ENCODE results near the gene SHC2.
"Not testable (repeated sequence)": the region's sequence is repeated elsewhere in the genome, so short reads cannot be mapped to it uniquely, and the experiment has no call there.

Gene SHC2

GRCh38 chr19:405121-405965 lies 55.5 kb downstream of the SHC2 start:
- no peak for DNase-seq

DNA sequence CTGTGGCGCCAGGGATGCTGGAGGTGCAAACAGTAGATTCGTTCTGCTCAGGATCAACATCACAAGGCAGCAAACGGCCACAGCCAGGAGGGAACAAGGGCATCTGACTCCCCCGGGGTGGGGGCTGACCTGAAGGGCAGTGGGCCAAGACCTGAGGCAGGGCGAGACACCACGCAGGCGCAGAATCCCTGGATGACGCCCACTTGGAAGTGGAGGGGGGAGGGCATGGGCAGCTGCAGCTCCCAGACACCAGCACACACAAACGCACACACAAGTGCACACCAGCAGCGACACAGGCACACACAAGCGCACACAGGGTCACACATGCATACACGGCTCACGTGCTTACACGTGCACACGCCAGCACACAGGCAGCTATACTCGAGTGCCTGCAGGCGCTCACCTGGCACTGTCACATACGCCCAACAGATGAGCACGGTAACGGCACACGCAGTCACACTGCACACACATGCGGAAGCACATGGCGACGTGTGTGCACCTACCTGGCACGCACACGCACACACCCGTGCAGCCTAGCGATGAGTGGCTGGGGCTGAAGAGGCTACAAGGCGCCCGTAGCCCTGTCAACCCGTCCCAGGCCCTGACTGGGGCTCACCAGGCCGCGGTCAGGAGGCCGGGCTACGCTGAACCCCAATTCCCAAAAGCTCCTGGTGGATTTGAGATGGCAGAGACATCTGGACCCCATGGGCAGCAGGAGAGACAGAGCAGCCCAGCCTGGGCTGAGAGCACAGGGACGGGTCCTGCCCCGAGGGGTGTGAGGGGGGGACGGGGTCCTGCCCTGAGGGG lies 57.4 kb downstream of the SHC2 start:
- DNase-seq = no peak

- no peak for DNase-seq
Observed at GRCh38 chr19:402786-403185, 58.0 kb downstream of the SHC2 start.

- DNase-seq = peak; percentile 84
Observed at GRCh38 chr19:401866-402511, 58.8 kb downstream of the SHC2 start.

DNA sequence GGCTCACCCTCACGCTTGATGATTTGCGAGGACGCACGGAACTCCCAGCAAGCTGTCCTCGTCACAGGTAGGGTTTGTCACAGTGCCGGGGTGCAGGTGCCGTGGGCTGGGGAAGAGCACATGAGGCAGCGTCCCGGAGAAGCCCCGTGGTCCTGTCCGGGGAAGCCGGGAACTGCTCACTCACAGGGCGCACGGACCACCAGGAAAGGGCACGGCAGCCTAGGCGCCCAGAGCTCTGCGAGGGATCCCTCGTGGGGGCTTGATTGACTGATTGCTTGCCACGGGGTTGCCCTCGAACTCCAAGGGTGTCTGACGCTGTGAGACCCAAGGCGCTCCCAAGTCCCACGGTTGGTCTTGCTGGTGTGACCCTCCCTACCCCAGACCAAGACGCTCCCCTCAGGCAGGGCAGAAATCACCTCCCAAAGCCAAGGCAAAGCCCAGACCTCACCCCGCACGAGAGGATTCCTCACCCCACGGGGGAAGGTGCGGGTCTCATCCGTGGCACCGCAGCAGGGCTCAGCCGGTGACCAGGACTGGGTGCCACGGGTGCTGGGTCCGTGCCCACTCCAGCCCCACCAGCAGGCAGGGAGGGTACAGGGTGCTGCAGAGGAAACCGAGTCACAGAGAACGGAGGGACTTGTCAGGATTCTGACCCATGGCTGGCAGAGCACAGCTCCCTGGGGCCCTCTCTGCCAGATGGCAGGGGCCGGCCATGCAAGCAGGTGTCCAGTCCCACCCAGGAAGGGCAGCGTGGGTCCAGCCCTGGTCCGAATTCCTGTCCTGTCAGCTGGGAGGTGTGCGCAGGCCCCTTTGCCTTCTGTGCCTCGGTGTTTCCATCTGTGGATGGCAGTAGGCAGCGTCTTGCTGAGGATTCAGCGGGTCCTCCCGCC lies 59.6 kb downstream of the SHC2 start:
- DNase-seq = no peak

DNA sequence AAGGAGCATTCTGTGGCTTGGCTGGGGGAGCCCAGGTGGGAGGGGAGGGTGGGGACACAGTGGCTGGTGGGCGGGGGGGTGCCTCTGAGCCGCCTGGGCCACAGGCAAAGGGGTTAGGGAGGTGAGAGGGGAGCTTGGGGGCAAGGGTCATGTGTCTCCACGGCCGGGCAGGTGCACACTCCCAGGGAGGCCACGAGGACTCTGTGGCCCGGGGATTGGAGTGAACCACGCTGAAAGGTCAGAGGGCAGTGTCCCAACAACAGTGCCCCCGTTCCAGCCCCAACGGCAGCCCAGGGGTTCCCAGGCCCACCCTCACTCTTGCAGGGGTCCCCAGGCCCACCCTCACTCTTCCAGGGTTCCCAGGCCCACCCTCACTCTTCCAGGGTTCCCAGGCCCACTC lies 61.5 kb downstream of the SHC2 start:
- no peak for DNase-seq

GRCh38 chr19:398719-399118 lies 62.1 kb downstream of the SHC2 start:
- no peak for DNase-seq

- DNase-seq = no peak
Observed at GRCh38 chr19:397941-398706, 62.7 kb downstream of the SHC2 start.

GRCh38 chr19:397321-397720 lies 63.5 kb downstream of the SHC2 start:
- no peak for DNase-seq

GRCh38 chr19:395467-395866 lies 65.4 kb downstream of the SHC2 start:
- DNase-seq = no peak

DNA sequence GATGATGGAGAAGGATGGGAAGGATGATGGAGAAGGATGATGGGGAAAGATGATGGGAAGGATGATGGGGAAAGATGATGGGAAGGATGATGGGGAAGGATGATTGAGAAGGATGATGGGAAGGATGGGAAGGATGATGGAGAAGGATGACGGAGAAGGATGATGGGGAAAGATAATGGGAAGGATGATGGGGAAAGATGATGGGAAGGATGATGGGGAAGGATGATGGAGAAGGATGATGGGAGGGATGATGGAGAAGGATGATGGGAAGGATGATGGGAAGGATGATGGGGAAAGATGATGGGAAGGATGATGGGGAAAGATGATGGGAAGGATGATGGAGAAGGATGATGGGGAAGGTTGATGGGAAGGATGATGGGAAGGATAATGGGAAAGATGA lies 66.0 kb downstream of the SHC2 start:
- not testable (repeated sequence) for DNase-seq

DNA sequence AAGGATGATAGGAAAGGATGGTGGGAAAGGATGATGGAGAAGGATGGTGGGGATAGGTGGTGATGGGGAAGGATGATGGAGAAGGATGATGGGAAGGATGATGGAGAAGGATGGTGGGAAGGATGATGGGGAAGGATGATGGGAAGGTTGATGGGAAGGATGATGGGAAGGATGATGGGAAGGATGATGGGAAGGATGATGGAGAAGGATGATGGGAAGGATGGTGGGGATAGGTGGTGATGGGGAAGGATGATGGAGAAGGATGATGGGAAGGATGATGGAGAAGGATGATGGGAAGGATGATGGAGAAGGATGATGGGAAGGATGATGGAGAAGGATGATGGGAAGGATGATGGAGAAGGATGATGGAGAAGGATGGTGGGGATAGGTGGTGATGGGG lies 67.3 kb downstream of the SHC2 start:
- DNase-seq = not testable (repeated sequence)

DNA sequence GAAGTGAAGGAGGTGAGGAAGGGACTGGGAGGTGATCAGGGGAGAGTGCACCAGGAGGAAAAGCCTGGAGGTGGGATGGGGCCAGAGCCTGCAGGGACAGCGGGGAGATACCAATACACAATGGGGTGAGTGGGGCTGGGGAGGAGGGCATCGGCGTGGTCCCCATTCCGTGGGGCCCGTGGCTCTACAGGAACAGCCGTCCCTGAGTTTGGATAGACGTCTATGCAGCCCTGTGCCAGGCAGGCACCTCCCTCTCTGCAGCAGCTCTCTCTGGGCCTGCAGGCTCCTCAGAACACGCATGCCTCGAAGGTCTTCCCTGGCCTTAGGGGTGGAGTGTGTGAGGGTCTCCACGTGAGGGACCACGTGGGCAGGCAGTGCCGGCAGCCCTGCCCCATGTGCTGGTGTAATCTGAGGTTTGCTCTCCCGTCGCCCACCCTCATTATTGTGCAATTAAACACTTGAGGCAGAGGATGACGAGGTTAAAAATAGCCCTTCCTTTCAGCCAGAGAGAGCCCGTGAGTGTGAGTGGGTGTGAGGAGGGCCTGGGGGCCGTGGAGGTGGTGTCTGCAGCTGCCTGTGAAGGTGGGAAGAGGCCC lies 68.4 kb downstream of the SHC2 start:
- DNase-seq = no peak

DNA sequence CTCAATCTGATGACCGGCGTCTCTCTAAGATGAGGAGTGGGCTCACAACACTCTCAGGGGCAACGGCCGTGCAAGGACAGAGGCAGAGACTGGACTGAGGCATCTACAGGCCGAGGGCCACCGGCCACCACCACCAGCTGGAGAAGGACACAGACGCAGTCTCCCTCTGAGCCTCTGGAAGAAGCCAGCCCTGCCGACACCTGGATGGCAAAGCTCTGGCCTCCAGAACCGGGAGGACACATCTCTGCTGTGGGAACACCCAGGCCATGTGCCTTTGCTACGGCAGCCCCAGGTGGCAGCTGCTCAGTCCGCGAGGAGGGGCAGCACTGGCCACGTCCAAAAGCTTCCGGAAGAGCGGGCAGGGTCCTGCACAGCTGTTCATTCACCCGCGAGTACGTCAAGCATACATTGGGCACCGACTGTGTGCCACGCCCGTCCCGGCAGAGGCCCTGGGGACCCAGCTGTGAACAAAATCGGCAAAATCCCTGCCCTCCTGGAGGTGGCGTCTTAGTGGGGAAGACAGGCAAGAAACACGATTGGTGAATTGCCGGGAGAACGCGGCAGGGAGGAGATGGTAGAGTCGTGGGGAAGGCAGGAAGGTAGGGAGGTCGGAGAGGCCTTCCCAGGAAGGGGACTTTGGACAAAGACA lies 69.0 kb downstream of the SHC2 start:
- DNase-seq = no peak

- no peak for DNase-seq
Observed at GRCh38 chr19:391207-391557, 69.7 kb downstream of the SHC2 start.

- no peak for DNase-seq
Observed at GRCh38 chr19:390386-391206, 70.2 kb downstream of the SHC2 start.

DNA sequence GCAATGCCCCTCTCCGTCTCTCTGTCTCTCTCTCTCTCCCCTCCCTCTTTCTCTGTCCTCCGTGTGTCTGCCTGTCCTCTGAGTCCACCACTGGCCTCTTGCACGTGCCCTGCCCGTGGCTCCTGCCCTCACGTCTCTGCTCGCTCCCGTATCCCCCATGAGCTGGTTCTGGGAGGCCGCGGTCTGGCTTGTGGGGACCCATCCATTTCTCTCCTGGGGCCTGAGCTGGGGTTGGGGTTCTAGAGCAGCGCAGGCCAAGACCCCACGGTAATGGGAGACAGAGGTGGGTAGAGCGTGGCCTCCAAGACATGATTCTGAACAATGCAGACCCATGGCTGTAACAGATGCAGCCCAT lies 70.9 kb downstream of the SHC2 start:
- no peak for DNase-seq

DNA sequence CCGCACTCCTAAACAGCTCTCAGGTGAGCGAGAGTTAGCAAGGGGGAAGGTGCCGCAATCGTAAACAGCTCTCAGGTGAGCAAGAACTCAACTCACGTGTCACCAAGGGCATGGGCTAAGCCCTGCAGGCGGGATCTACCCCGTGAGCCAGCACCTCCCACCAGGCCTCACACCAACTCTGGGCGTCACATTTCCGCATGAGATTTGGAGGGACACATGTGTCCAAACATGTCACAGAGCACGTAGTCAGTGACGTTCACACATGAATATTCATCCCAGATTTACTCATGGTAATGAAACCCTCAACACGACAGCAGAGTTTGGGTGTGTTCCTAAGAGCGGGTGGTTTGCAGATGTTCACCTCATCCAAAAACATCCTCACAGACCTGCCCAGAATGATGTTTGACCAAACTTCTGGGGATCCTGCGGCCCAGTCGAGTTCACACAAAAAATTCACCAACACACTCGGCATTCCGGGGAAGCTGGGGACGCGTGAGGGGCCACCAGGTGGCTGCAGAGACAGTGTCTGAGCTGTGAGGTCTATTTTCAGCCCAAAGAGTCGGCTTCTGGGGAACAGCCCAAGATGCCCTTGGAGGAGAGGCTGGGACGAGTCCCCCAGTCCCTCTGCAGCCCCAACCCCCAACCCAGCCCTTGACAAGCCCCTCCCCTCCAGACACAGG lies 71.4 kb downstream of the SHC2 start:
- DNase-seq = no peak

- DNase-seq = no peak
Observed at GRCh38 chr19:388691-389090, 72.1 kb downstream of the SHC2 start.

- DNase-seq = no peak
Observed at GRCh38 chr19:387777-388176, 73.1 kb downstream of the SHC2 start.

All from COR-L47 (cell line).